ENCODE data around the gene CTNND2.

DNA sequence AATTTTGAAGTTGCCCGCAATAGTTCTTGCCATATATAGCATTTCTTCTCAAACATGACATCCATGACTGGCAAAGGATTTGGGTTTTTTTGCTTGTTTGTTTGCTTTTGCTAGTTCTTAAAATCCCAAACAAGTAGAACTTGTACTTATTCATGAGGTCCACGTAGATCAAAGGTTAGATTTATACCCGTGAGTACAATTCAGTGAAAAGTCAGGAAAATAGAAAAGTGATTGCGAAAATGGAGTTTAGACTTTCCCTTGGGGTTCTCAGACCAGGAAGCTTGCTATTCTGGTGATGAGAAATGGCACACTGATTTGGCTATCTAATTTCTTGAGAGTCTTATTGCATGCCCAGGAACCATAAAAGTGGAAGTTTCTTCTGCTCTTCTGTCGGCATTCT is 304.7 kb downstream of the CTNND2 start:
- TF ChIP-seq GABPA (IDR thresholded peaks at IDR 0.05; ENCODE audit: low read depth) = no peak
- TF ChIP-seq SMAD1 (IDR thresholded peaks at IDR 0.05; ENCODE audit: low read depth, partially characterized antibody) = no peak
- no peak for TF ChIP-seq TAF1 (IDR thresholded peaks at IDR 0.05; ENCODE audit: borderline replicate concordance, low read depth, low read length)
- TF ChIP-seq, protein P1, sequence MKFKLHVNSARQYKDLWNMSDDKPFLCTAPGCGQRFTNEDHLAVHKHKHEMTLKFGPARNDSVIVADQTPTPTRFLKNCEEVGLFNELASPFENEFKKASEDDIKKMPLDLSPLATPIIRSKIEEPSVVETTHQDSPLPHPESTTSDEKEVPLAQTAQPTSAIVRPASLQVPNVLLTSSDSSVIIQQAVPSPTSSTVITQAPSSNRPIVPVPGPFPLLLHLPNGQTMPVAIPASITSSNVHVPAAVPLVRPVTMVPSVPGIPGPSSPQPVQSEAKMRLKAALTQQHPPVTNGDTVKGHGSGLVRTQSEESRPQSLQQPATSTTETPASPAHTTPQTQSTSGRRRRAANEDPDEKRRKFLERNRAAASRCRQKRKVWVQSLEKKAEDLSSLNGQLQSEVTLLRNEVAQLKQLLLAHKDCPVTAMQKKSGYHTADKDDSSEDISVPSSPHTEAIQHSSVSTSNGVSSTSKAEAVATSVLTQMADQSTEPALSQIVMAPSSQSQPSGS (IDR thresholded peaks at IDR 0.05; ENCODE audit: low read length) = no peak
- no peak for TF ChIP-seq EZH2 (IDR thresholded peaks at IDR 0.05; ENCODE audit: borderline replicate concordance, control insufficient read depth, low read depth, low read length)

Measured in GM12878 (cell line).